Tibial nerve (tissue), 4 donors: ENCODE results near the gene COX8A.

ENCODE experiments used
- CTCF ChIP-seq, 5 experiments: fragments of 200-600 bp in 3 of 5; fragments of 450-650 bp in 2 of 5; sonication (generic) in 3 of 5; IDR thresholded peaks; one replicate each; pipeline ENCODE4 v1.5.1; 2016 to 2019; ENCODE audit warnings: antibody characterized with exemption in 5 of 5, mild to moderate bottlenecking in 3 of 5, moderate library complexity in 2 of 5
- EP300 ChIP-seq, 2 donors: sonication (generic); formaldehyde crosslinking; IDR thresholded peaks; one replicate each; pipeline ENCODE4 v1.6.1; 2017; ENCODE audit warnings: antibody characterized with exemption in 2 of 2, mild to moderate bottlenecking in 1 of 2
- POLR2A ChIP-seq, 2 donors: fragments of 450-650 bp; IDR thresholded peaks; one replicate each; pipeline ENCODE4 v1.6.1; 2017; ENCODE audit warnings: antibody characterized with exemption in 2 of 2, mild to moderate bottlenecking in 2 of 2, moderate library complexity in 2 of 2

- TF ChIP-seq POLR2A (IDR thresholded peaks at IDR 0.05) (no peak), CTCF (IDR thresholded peaks at IDR 0.05) (no peak), EP300 (IDR thresholded peaks at IDR 0.05) (no peak)
Measured at GRCh38 chr11:64014356-64014755, 39.9 kb downstream of the COX8A start.
